GM21737 (cell line): ENCODE results near the gene CYB5A.
"Not testable (repeated sequence)": the region's sequence is repeated elsewhere in the genome, so short reads cannot be mapped to it uniquely, and the experiment has no call there.

Experiments
- ATAC-seq: cut with Tn5 transposase; IDR thresholded peaks from one replicate; pipeline ENCODE4 v1.9.1; 2021; ENCODE audit warnings: mild to moderate bottlenecking, moderate library complexity; ENCODE audit not compliant: unreplicated experiment

Gene CYB5A

GRCh38 chr18:74299162-74299561 lies 7.4 kb upstream of the CYB5A start:
- no peak for ATAC-seq

GRCh38 chr18:74294526-74294925 lies 2.8 kb upstream of the CYB5A start:
- ATAC-seq = no peak

DNA sequence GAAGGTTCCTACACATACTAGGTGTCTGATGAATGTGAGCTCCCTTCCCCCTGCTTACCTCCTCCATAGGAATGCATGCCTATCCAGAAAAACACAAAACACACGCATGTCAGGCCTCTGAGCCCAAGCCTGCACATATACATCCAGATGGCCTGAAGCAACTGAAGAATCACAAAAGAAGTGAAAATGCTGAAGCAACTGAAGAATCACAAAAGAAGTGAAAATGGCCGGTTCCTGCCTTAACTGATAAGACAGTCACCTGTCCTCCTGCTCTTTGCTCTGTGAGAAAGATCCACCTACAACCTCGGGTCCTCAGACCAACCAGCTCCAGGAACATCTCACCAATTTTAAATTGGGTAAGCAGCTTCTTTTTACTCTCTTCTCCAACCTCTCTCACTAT lies 1.2 kb upstream of the CYB5A start:
- ATAC-seq = not testable (repeated sequence)

GRCh38 chr18:74292541-74292858 lies 737 bp upstream of the CYB5A start:
- no peak for ATAC-seq

GRCh38 chr18:74291472-74291770 lies 342 bp downstream of the CYB5A start:
- no peak for ATAC-seq

DNA sequence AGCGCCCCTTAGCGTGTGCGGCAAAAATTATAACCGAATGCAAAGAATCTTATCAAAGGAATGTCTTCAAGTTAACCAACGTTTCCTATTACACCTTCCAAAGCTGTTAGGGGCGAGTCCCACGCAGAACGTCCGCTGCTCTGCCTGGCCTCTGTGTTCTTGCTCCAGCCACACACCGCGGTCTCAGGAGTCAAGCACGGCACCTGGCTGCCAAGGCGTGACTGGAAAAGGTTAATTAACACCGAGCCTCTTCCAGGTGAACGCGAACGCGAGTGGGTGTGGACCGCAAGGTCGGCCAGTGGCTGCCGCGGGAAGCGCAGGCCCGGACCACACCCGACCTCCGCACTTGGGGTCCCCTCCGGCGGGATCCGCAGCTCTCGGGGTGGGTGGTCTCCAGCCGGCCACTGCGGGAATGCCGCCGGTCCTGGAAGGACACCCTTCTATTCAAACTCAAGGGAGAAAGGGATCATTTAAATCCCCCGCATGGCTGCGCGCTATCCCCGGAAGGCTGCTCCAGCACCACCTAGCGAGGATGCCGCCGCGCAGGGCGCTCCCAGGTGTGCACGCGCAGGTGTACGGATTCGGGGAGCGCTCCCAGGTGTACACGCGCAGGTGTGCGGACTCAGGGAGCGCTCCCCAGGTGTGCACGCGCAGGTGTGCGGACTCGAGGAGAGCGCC lies 830 bp downstream of the CYB5A start:
- ATAC-seq = no peak

- ATAC-seq = no peak
Observed at GRCh38 chr18:74290021-74290420, 1.7 kb downstream of the CYB5A start.

DNA sequence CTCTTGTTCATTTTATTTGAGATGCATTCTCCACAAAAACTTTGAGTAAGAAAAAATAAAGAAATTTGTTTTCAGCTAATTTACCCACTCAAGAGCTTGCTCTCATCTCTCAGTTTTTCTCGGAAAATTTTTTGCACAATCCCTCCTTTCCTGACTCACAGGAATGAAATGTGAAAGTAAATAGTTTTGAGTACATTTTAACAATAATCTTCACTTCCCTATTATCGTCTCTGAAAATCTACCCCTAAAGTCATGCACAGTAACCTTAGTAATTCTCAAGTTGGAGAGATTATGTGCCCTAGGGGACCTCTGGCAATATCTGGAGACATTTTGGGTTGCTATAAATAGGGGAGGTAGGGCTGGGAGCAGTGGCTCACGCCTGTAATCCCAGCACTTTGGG lies 2.6 kb downstream of the CYB5A start:
- no peak for ATAC-seq

- no peak for ATAC-seq
Observed at GRCh38 chr18:74288730-74289129, 3.0 kb downstream of the CYB5A start.

GRCh38 chr18:74288041-74288440 lies 3.7 kb downstream of the CYB5A start:
- ATAC-seq = no peak

- no peak for ATAC-seq
Observed at GRCh38 chr18:74286856-74287255, 4.9 kb downstream of the CYB5A start.

DNA sequence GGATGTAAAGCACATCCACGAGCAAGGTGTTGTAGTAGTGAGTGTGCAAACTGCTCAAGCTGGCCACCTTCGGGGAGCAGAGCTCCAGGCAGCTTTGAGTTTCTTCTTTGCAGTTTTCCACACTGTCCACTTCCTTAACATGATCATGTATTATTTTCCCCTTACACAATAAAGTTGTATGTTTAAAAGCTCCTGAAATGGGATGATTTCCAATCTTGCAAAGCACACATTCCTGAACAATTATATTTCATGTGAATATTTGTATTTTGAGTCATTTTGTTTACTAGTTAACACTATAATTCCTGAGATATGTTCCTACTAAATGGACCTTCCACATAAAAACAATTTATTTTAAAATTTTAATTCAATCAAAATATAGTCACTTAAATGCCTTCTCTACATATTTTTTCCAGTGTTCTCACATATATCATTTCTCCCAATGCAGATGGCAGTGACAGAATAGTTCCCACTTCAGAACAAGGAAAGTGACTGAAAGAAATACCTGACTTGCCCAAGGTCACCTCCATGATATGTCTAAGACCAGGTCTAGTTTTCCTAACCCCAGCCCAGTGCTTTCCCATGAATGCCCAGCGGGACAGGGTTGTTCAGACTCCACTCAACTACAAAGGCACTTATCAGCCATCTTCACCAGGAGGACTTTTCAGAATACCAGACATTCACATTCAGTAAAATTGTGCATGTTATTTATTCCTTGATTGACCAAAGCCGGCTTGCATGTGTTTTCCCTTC lies 5.5 kb downstream of the CYB5A start:
- no peak for ATAC-seq

GRCh38 chr18:74285583-74285982 lies 6.2 kb downstream of the CYB5A start:
- ATAC-seq = not testable (repeated sequence)

DNA sequence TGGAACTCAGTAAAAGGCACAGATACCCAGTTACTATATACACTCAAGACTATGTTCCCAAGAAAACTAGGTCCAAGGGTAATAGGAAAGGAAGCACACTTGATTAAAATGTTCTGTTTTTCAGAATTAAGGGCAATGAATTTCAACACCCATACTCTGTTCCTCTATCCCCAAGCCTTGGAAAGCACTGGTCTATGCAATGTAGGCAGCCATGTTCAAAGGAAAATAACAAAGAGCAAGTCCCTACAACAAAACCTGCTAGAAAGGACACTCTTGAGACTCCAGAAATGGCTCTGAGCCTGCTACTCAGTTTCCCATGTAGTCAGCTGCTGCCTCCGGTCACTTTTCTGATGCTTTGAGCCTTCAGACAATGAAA lies 6.8 kb downstream of the CYB5A start:
- ATAC-seq = no peak

DNA sequence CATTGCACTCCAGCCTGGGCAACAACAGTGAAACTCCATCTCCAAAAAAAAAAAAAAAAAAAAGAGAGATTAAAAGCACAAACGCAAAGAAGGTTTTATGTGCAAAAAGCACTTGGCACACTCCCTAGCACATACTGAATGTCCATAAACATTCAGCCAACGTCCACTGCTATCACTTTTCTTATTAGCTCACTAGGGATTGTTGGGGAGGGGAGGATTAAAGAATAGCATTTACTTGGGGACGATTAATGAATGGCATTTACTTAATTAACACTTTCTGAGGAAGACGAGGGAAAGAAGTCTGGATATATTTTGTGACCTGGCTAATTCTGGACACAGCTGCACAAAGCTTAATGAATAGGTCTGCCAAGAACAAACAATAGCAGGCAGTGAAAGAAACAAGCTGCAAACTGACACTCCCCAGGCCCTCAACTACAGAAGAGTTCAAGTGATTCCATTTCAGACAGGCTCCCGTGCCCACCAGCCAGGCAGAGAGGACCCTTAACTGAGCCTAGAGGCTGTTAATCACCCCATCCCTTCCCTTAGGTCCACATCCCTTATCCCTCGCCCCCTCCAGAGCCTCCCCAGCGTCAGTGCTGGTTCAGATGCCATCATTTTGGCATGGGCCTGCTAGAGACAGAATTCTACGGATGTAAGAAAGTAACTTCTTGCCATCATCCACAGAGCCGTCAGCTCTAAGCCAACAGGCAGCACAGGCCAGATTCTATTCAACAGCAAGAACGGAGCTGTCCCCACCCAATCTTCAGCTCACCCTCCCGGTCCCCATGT lies 7.4 kb downstream of the CYB5A start:
- no peak for ATAC-seq

- no peak for ATAC-seq
Observed at GRCh38 chr18:74283646-74284045, 8.1 kb downstream of the CYB5A start.

DNA sequence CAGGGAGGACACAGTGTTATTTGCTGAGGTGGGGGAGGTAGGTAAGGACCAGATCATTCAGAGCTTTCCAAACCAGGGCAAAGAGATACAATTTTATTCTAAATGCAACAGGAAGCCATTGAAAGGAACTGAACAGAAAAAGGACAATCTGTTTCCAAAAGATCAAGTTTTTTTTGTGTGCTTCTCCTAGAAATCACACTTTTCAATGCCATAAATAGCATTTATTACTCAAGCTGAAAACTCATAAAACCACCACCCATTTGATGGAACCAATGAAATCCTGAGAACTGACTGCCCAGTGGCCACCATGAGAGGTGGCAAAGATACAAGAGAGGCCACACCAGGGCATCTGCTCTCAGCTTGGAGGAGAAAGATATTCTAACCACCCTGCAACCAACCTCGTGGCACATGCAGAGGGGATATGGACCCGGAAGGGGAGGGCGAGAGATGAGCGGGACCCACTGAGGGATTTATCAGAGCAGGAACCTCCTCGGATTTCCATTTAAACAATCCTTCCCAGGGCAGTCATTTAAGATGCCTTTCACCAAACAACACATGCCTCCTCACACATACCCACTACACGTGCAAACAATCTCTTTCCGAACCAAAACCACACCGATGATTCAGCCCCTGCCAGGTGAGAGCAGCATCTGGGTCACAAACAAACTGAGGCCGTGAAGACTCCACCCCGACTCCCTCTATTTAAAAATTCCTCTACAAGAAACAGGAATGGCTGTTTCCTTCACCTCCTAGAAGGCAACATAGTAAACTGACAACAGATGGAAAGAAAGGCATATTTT lies 8.8 kb downstream of the CYB5A start:
- ATAC-seq = no peak

DNA sequence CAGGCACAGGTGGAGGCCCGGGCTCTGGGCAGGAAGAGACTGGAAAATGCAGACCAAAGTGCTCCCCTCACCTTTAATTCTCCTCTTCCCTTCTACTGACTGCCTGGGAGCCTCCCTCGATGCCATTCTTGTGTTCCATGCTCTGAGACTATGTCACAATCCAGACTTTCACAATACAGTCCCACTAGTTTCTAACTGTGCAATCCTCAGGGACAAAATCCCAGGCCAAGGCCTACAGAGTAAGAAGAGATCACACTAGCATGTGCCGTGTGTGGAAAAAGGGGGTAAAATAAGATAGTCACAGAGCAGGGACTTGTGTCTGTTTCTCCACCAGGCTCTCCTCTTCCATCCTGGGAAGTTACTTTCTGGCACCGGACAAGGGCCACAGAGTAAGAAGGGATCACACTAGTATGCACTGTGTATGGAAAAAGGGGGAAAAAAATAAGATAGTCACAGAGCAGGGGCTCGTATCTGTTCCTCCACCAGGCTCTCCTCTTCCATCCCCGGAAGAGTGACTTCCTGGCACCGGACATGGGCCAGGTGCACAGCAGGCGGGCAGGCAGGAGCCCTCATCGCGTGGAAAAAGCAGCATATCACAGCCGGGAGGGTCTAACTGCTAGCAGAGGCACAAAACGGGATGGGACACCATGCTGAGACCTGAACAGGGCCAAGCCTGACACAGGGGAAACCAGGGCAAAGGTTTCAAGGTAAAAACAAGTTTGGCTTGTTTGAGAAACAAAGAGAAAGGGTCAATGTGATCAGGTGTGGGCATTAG lies 9.6 kb downstream of the CYB5A start:
- no peak for ATAC-seq

DNA sequence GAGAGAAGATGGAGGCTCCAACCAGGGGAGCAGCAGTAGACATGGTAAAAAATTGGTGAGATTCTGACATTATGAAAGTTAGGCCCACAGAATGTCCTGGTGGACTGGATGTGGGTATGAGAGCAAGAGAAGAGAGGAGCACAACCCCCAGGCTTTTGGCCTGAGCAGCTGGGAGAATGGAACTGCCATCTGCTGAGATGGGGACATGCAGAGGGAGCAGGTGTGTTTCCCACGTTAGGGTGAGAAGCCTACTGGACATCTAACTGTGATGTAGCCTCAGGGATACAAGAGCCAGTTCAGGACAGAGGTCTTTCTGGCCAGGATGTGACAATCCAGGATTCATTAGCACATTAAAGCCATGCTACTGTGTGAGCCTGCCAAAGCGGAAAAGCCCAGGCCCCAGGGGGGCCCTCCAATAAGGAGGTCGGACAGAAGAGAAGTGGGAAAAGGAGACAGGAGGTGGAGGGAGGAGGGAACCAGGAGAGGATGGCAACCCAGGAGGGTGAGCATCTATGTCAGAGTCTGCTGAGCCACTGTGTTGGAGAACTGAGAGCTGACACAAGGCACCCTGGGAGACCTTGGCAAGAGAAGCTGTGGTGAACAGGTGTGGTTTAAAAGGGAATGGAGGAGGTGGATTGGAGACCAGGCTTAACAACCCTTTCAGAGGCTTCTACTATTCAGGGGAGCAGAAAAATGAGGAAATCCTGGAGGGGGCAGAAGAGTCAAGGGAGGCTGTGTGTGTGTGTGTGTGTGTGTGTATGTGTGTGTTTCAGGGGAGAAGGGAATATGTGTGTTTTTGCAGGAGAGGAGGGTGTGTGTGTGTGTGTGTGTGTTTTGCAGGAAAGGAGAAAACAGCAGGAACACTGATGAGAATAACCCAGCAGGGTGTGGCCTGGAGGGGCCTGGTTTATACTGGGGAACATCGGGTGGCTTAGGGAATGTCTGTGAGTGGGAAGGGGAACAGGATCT lies 10.5 kb downstream of the CYB5A start:
- no peak for ATAC-seq

- no peak for ATAC-seq
Observed at GRCh38 chr18:74278983-74279382, 12.8 kb downstream of the CYB5A start.
